Psoas muscle (tissue), 8 donors: Measurements from ENCODE around the gene ITGAV. TPM values are rescaled to one million over a fixed set of nuclear protein-coding genes. Genes with fewer than 3 reads are reported as not detected.

ENCODE experiments used
- ATAC-seq, 4 donors: fragments of 200-7000 bp; cut with Tn5 transposase; one replicate each; pipeline ENCODE4 v1.9.1; 2020; ENCODE audit warnings: moderate library complexity in 3 of 4, mild to moderate bottlenecking in 2 of 4
- DNase-seq, 2 donors: peaks; one replicate each; pipeline ENCODE4 v3.0.0-alpha.2; 2020
- H3K27ac ChIP-seq: fragments of 200-600 bp; one replicate; pipeline ENCODE4 v1.8.0; 2022
- H3K27me3 ChIP-seq, 3 donors: fragments of 200-600 bp in 1 of 3; one replicate each; pipeline versions ENCODE4 v1.6.1 to v1.8.0; 2013 to 2022; ENCODE audit warnings: low read length in 2 of 3, mild to moderate bottlenecking in 2 of 3, moderate library complexity in 1 of 3; ENCODE audit not compliant: insufficient read depth in 3 of 3
- H3K36me3 ChIP-seq, 2 donors: fragments of 200-600 bp in 1 of 2; one replicate each; pipeline versions ENCODE4 v1.6.1 to v1.8.0; 2013 to 2022; ENCODE audit warnings: low read depth in 1 of 2, mild to moderate bottlenecking in 1 of 2, moderate library complexity in 1 of 2; ENCODE audit not compliant: insufficient read depth in 1 of 2
- H3K4me1 ChIP-seq: fragments of 200-600 bp; one replicate; pipeline ENCODE4 v1.8.0; 2022
- H3K4me3 ChIP-seq: fragments of 200-600 bp; one replicate; pipeline ENCODE4 v1.8.0; 2022; ENCODE audit warnings: mild to moderate bottlenecking
- H3K9me3 ChIP-seq: fragments of 200-600 bp; one replicate; pipeline ENCODE4 v1.8.0; 2022
- WGBS, 3 donors: extraction: QIAGEN DNeasy Blood & Tissue Kit; methylation state at CpG; one replicate each; pipeline versions ENCODE4 v1.1.6 to v1.1.7; 2013; 5-methylcytosine and 5-hydroxymethylcytosine counted together
- intact Hi-C, 2 donors: fragments of 100-400 bp; cut with DNase I; formaldehyde crosslinking; loops; one replicate each; pipeline versions ENCODE4 v1.11.0 to v1.14.2; 2022
- polyA plus RNA-seq, 3 donors: library from polyadenylated mRNA; stranded (reverse); fragments of 200-250 nt; gene quantifications; one replicate each; pipeline ENCODE4 v1.2.3, GENCODE V29; 2013
- total RNA-seq, 4 donors: library from RNA; stranded (reverse); fragmentation: NEBNext Ultra II Directional in 2 of 4; extraction: Animal tissue kit (Norgen Biotek cat#: 25700) in 2 of 4; gene quantifications; one replicate each; pipeline versions ENCODE4 v1.2.1 to v1.2.4, GENCODE V29; 2021 to 2023
- TF ChIP-seq, protein P1 (sequence below): fragments of 200-600 bp; IDR thresholded peaks from one replicate; pipeline ENCODE4 v1.8.0; 2022; ENCODE audit warnings: antibody characterized with exemption
- donor health status: healthy with polysubstance abuse.
- donor health status: DM: no; HTN: no; CAD: no; lungs with moderate emphysema.
- donor health status: Bipolar disorder and iron deficiency.
- donor health status: healthy.
- donor health status: DM: yes; HTN: yes; CAD: no.
- donor health status: DM: no; HTN: no; CAD: no.
- donor health status: DM: no; HTN: no; CAD: no.
- donor health status: DM: yes; HTN: yes; CAD: no.

The ITGAV gene
- total and polyA plus RNA-seq, 7 donors: 4.6 to 67.4 (median 28.2) TPM

GRCh38 chr2:186641807-186642321 is 52.0 kb downstream of the ITGAV start:
- peaks cover 0 to 83% of the 10 kb centered on the region in 2 donors for H3K36me3 ChIP-seq
- no peak for DNase-seq
- H3K27ac ChIP-seq: no peak overlapping the region
- intact Hi-C loops: loop anchor here (2.0 to 5.0 kb wide), 5 partner anchors 45 to 155 kb away; partner anchors contain the start of genes ITGAV (in 1 of the 2) and ZC3H15 (in 1 of the 2)
- no peaks in the 10 kb centered on the region for H3K9me3 ChIP-seq
- H3K4me3 ChIP-seq: no peak overlapping the region
- no peaks in the 10 kb centered on the region for H3K27me3 ChIP-seq
- ATAC-seq: peak; percentile 87 to 98 (median 93)
- WGBS, 3 donors: 85 to 96% (median 87%) methylated on average over 2 of the region's 2 CpGs
- TF ChIP-seq, protein P1, sequence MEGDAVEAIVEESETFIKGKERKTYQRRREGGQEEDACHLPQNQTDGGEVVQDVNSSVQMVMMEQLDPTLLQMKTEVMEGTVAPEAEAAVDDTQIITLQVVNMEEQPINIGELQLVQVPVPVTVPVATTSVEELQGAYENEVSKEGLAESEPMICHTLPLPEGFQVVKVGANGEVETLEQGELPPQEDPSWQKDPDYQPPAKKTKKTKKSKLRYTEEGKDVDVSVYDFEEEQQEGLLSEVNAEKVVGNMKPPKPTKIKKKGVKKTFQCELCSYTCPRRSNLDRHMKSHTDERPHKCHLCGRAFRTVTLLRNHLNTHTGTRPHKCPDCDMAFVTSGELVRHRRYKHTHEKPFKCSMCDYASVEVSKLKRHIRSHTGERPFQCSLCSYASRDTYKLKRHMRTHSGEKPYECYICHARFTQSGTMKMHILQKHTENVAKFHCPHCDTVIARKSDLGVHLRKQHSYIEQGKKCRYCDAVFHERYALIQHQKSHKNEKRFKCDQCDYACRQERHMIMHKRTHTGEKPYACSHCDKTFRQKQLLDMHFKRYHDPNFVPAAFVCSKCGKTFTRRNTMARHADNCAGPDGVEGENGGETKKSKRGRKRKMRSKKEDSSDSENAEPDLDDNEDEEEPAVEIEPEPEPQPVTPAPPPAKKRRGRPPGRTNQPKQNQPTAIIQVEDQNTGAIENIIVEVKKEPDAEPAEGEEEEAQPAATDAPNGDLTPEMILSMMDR: peak; percentile 79
- no peaks in the 10 kb centered on the region for H3K4me1 ChIP-seq

DNA sequence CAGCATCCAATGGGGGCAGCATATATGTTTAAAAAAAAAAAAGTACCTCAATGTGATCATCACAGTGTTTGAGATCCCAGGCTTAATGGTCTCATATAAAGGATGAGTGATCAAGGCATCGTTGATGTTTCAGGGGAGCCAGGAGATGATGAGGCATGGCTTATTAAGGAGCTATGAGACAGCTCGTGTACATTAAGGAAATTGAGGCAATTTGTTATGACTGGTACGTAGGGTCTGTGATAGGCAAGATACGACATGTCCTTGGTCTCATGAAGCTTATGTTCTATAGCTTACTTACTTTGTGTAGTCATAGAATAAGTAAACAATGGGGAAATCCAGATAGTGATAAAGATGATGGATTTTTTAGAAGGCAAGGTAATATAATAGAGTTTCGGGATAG is 54.9 kb downstream of the ITGAV start:
- Histone ChIP-seq H3K36me3 (peaks cover 0 to 82% of the 10 kb centered on the region in 2 donors), H3K27ac (no peak overlapping the region), H3K4me1 (no peaks in the 10 kb centered on the region), H3K27me3 (no peaks in the 10 kb centered on the region), H3K4me3 (no peak overlapping the region), H3K9me3 (no peaks in the 10 kb centered on the region)
- WGBS, 3 donors: 86 to 97% (median 95%) methylated on average over 5 of the region's 5 CpGs
- DNase-seq: no peak
- TF ChIP-seq, protein P1: no peak
- intact Hi-C loops: loop anchor here (5.0 kb wide), 4 partner anchors 47 to 157 kb away; partner anchors contain the start of genes ITGAV (in 1 of the 2) and ZC3H15 (in 1 of the 2)
- ATAC-seq: no peak

DNA sequence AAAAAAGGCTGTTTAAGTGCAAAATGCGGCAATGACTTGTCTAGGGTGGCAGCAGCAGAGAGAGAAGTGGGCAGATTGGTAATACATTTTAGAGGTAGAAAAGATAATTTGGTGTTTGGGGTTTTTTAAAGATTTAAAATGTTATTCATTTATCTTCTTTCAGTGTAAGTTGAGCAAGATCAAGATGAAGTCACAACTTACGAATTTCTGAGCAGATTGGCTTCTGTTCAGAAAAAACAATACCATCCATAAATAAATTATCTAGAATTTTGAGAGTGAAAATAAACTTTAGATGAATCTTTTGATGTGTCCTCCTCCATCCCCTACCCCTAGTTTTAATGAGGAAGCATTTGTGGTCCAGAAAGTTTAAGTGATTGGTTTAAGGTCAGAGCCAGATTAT is 56.1 kb downstream of the ITGAV start:
- H3K27ac ChIP-seq: no peak overlapping the region
- DNase-seq: no peak
- intact Hi-C loops: no loop called here
- H3K27me3 ChIP-seq: no peaks in the 10 kb centered on the region
- H3K36me3 ChIP-seq: peaks cover 0 to 82% of the 10 kb centered on the region in 2 donors
- no peak for ATAC-seq
- H3K4me1 ChIP-seq: no peaks in the 10 kb centered on the region
- H3K9me3 ChIP-seq: no peaks in the 10 kb centered on the region
- TF ChIP-seq, protein P1: no peak
- WGBS, 3 donors: 87 to 94% (median 91%) methylated on average over 2 of the region's 2 CpGs
- H3K4me3 ChIP-seq: no peak overlapping the region

DNA sequence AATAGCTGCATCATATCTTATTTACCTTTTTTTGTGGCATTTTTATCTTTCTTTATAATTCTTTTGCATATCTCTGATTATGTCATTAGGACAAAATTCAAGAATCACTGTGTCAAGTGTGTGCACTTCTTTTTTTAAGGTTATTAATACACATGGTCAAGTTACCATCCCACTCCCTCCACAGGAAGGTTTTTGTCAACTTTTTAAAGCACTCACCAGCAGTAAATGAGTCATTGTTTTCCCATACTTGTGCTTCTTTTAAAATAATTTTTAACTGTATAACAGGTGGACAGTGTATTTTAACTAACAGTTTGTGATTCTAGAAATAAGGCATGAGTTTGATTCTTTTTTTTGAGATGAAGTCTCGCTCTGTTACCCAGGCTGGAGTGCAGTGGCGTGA is 58.3 kb downstream of the ITGAV start:
- no peaks in the 10 kb centered on the region for H3K27me3 ChIP-seq
- no peak for DNase-seq
- no peaks in the 10 kb centered on the region for H3K9me3 ChIP-seq
- TF ChIP-seq, protein P1: no peak
- no peak overlapping the region for H3K27ac ChIP-seq
- WGBS, 3 donors: 95 to 97% (median 97%) methylated on average over 2 of the region's 2 CpGs
- no peak overlapping the region for H3K4me3 ChIP-seq
- no peaks in the 10 kb centered on the region for H3K4me1 ChIP-seq
- H3K36me3 ChIP-seq: peaks cover 0 to 80% of the 10 kb centered on the region in 2 donors
- intact Hi-C loops: no loop called here
- ATAC-seq: no peak

- intact Hi-C loops: no loop called here
- Histone ChIP-seq H3K4me3 (no peak overlapping the region), H3K27me3 (no peaks in the 10 kb centered on the region), H3K27ac (no peak overlapping the region), H3K36me3 (peaks cover 0 to 90% of the 10 kb centered on the region in 2 donors), H3K4me1 (no peaks in the 10 kb centered on the region), H3K9me3 (no peaks in the 10 kb centered on the region)
- 88 to 98% (median 94%) methylated on average over 1 of the region's 1 CpG for WGBS, 3 donors
- no peak for ATAC-seq
- DNase-seq: no peak
- TF ChIP-seq, protein P1: no peak
Observed at GRCh38 chr2:186653511-186653910, 63.7 kb downstream of the ITGAV start.
